ENCODE data around the gene DSCAM. TPM values are rescaled to one million over a fixed set of nuclear protein-coding genes. Genes with fewer than 3 reads are reported as not detected.

Gene DSCAM
- total and polyA plus RNA-seq, 10 donors, result 0.02 to 2.7 (median 2.0) TPM

- WGBS, 5 donors, result 61 to 79% (median 70%) methylated on average over 6 of the region's 6 CpGs
- Histone ChIP-seq H3K9me3 (peaks cover 0 to 4% (median 0%) of the 10 kb centered on the region in 8 donors), H3K27me3 (replicated peaks in 1 of 7) (peaks cover 0 to 23% (median 0%) of the 10 kb centered on the region in 7 donors), H3K4me3 (no peak overlapping the region), H3K27ac (no peak overlapping the region), H3K4me1 (no peaks in the 10 kb centered on the region), H3K36me3 (no peaks in the 10 kb centered on the region)
- DNase-seq, result no peak
- intact Hi-C loops (cut with DNase I; ENCODE audit: low total_unique reads), result no loop called here
- TF ChIP-seq CTCF (IDR thresholded peaks at IDR 0.05 in 8 of 11, conservative IDR thresholded peaks at IDR 0.05 in 3 of 11) (no peak), POLR2AphosphoS5 (IDR thresholded peaks at IDR 0.05) (no peak), POLR2A (IDR thresholded peaks at IDR 0.05) (no peak)
Measured at GRCh38 chr21:39980241-39980820, 866.6 kb downstream of the DSCAM start.

- Histone ChIP-seq H3K27ac (no peak overlapping the region), H3K36me3 (no peaks in the 10 kb centered on the region), H3K4me3 (no peak overlapping the region), H3K27me3 (replicated peaks in 1 of 7) (peaks cover 0 to 31% (median 0%) of the 10 kb centered on the region in 7 donors), H3K4me1 (no peaks in the 10 kb centered on the region), H3K9me3 (peaks cover 0 to 4% (median 0%) of the 10 kb centered on the region in 8 donors)
- TF ChIP-seq POLR2AphosphoS5 (IDR thresholded peaks at IDR 0.05) (no peak), CTCF (IDR thresholded peaks at IDR 0.05 in 8 of 11, conservative IDR thresholded peaks at IDR 0.05 in 3 of 11) (no peak), POLR2A (IDR thresholded peaks at IDR 0.05) (no peak)
- 76 to 86% (median 84%) methylated on average over 8 of the region's 8 CpGs for WGBS, 5 donors
- no peak for DNase-seq
- intact Hi-C loops (cut with DNase I; ENCODE audit: low total_unique reads), result no loop called here
Measured at GRCh38 chr21:39979321-39979720, 867.6 kb downstream of the DSCAM start.

GRCh38 chr21:39976800-39977199, 870.2 kb downstream of the DSCAM start:
- H3K9me3 ChIP-seq, result peaks cover 0 to 4% (median 0%) of the 10 kb centered on the region in 8 donors
- H3K4me3 ChIP-seq, result no peak overlapping the region
- H3K4me1 ChIP-seq, result no peaks in the 10 kb centered on the region
- TF ChIP-seq POLR2A (IDR thresholded peaks at IDR 0.05) (no peak), POLR2AphosphoS5 (IDR thresholded peaks at IDR 0.05) (no peak), CTCF (IDR thresholded peaks at IDR 0.05 in 8 of 11, conservative IDR thresholded peaks at IDR 0.05 in 3 of 11) (no peak)
- no peak for DNase-seq
- H3K36me3 ChIP-seq, result no peaks in the 10 kb centered on the region
- no peak overlapping the region for H3K27ac ChIP-seq
- intact Hi-C loops (cut with DNase I; ENCODE audit: low total_unique reads), result no loop called here
- H3K27me3 ChIP-seq (replicated peaks in 1 of 7), result peaks cover 0 to 31% (median 0%) of the 10 kb centered on the region in 7 donors
- WGBS, 5 donors, result 69 to 83% (median 76%) methylated on average over 4 to 5 of the region's 5 CpGs

GRCh38 chr21:39972976-39973770, 873.8 kb downstream of the DSCAM start:
- intact Hi-C loops (cut with DNase I; ENCODE audit: low total_unique reads), result no loop called here
- no peak for DNase-seq
- Histone ChIP-seq H3K36me3 (no peaks in the 10 kb centered on the region), H3K4me3 (no peak overlapping the region), H3K4me1 (no peaks in the 10 kb centered on the region), H3K27ac (no peak overlapping the region), H3K9me3 (peaks cover 0 to 11% (median 0%) of the 10 kb centered on the region in 8 donors), H3K27me3 (replicated peaks in 1 of 7) (peaks cover 0 to 29% (median 0%) of the 10 kb centered on the region in 7 donors)
- WGBS, 5 donors, result 85 to 95% (median 90%) methylated on average over 14 of the region's 14 CpGs
- TF ChIP-seq POLR2A (IDR thresholded peaks at IDR 0.05) (no peak), POLR2AphosphoS5 (IDR thresholded peaks at IDR 0.05) (no peak), CTCF (IDR thresholded peaks at IDR 0.05 in 8 of 11, conservative IDR thresholded peaks at IDR 0.05 in 3 of 11) (no peak)

All from spleen (tissue), 11 donors.